Brain microvascular endothelial cell (primary cell): ENCODE results near the gene FNBP1L.

ENCODE experiments used
- DNase-seq: peaks from one replicate; pipeline ENCODE4 v3.0.0-alpha.2; 2020
- H3K27ac ChIP-seq: fragments of 250-450 bp; sonication (Bioruptor Pico); 2 replicates; pipeline ENCODE4 v1.5.1; 2020; ENCODE audit warnings: mild to moderate bottlenecking, moderate library complexity
- H3K27me3 ChIP-seq: fragments of 250-450 bp; sonication (Bioruptor Pico); replicated peaks from 2 replicates; pipeline ENCODE4 v1.5.1; 2020; ENCODE audit warnings: mild to moderate bottlenecking
- H3K36me3 ChIP-seq: fragments of 250-450 bp; sonication (Bioruptor Pico); replicated peaks from 2 replicates; pipeline ENCODE4 v1.5.1; 2020; ENCODE audit warnings: mild to moderate bottlenecking
- H3K4me3 ChIP-seq: 2 replicates; pipeline ENCODE4 v1.5.1; 2011; ENCODE audit warnings: low read depth, mild to moderate bottlenecking, control low read depth, low read length, moderate library complexity
- CTCF ChIP-seq: IDR thresholded peaks from 2 replicates; pipeline ENCODE4 v1.5.1; 2011; ENCODE audit warnings: low read depth, mild to moderate bottlenecking, moderate library complexity, low read length, control low read depth, inconsistent platforms; ENCODE audit errors: missing control alignments
- in situ Hi-C: cut with HindIII; loops from 2 replicates; pipeline ENCODE4 v1.10.0; 2017; ENCODE audit warnings: low sequenced_read_pairs, low pct_ligation_motif_present

FNBP1L gene

DNA sequence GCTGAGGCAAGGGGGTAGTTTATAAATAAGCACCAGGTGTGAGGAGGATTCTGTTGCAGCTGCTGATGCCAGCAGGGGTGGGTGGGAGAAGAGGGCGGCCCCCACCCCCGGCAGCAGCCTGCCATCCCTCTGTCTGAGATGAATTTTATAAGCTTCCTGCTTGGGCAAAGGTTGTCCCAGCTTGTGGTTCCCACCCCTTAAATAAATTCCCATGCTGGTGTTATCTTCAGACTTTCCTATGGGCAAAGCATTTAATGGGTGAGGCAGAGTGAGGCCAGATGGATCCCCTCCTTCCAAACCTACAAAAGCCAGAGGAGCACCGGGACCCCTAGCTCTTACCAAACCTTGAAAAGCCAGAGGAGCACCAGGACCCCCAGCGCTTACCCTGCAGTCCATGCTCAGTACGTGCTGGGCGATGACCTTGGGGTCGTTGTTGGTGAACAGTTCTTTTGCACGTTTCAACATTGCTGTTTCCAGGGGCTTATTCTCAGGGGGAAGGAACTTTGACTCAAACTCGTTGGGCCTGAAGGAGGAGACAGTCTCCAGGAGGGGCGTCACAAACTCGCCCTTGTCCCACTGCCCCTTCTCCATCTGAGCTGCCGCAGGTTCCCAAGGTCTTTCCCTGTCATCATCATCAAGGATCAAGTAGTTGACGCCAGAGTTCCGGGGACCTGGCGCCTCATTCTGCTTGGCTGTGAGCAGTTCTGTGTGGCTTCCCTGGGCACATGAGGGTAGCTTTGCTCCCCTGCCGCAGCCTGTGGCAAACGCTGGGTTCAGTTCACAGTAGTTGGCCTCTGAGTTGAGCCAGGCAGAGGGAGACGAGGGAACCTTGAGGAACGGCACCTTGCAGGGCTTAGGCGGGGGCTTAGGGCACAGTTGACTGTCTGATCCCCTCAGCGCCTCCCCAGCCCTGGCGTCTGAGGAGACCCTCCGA, 134.3 kb downstream of the FNBP1L start:
- Histone ChIP-seq H3K4me3 (no peak overlapping the region), H3K27me3 (no peaks in the 10 kb centered on the region), H3K36me3 (peaks cover 49% of the 10 kb centered on the region), H3K27ac (no peak overlapping the region)
- in situ Hi-C loops: no loop called here
- DNase-seq: no peak
- no peak for TF ChIP-seq CTCF

DNA sequence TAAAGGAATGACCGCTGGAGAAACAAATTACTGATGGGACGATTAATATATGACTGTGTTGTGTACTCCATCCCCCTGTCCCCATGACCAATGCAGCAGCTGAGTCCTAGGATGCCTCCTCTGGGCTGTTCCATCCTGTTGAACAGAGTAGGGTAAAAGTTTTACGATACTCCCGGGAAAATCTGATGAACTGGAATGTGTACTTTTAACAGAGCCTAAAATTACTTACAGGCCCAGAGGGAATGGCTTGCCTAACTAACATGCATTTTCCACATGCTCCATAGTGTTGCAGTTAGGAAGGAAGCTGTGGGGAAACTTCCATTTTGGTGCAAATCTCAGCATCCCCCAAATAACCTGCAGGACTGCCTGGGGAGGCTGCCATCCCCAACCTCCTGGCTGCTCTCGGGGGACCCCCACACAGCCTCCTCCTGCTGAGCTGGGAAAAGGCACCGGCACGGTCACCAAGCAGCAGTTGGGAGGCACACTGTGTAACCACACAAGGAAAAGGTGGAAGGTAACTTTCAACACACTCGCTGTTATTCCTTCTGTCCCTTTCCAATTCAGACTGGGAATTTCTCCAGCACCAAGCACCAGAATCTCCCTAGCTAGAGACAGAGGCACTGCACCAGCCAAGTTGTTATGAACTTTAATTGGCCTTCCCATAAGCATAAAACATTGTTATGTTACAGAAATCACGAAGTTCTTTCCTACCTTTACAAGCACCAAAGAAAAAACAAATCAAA, 136.5 kb downstream of the FNBP1L start:
- in situ Hi-C loops: no loop called here
- Histone ChIP-seq H3K27me3 (no peaks in the 10 kb centered on the region), H3K4me3 (no peak overlapping the region), H3K36me3 (peaks cover 48% of the 10 kb centered on the region), H3K27ac (no peak overlapping the region)
- no peak for TF ChIP-seq CTCF
- DNase-seq: no peak

- no peaks in the 10 kb centered on the region for H3K27me3 ChIP-seq
- TF ChIP-seq CTCF: no peak
- peaks cover 46% of the 10 kb centered on the region for H3K36me3 ChIP-seq
- DNase-seq: peak; percentile 33
- no peak overlapping the region for H3K4me3 ChIP-seq
- no peak overlapping the region for H3K27ac ChIP-seq
- in situ Hi-C loops: no loop called here
Observed at GRCh38 chr1:93585059-93585966, 137.4 kb downstream of the FNBP1L start.

- Histone ChIP-seq H3K36me3 (peaks cover 42% of the 10 kb centered on the region), H3K27ac (no peak overlapping the region), H3K4me3 (no peak overlapping the region), H3K27me3 (no peaks in the 10 kb centered on the region)
- DNase-seq: no peak
- no peak for TF ChIP-seq CTCF
- in situ Hi-C loops: no loop called here
Observed at GRCh38 chr1:93587354-93587753, 139.4 kb downstream of the FNBP1L start.

GRCh38 chr1:93588206-93588605, 140.3 kb downstream of the FNBP1L start:
- no peak for TF ChIP-seq CTCF
- Histone ChIP-seq H3K4me3 (no peak overlapping the region), H3K27ac (no peak overlapping the region), H3K27me3 (no peaks in the 10 kb centered on the region), H3K36me3 (peaks cover 34% of the 10 kb centered on the region)
- peak; percentile 63 for DNase-seq
- in situ Hi-C loops: no loop called here
